GM19452 (cell line): ENCODE data around the gene MATCAP1.

Experiments used
- ATAC-seq: cut with Tn5 transposase; IDR thresholded peaks from one replicate; pipeline ENCODE4 v1.9.1; 2021; ENCODE audit not compliant: unreplicated experiment

MATCAP1 gene

DNA sequence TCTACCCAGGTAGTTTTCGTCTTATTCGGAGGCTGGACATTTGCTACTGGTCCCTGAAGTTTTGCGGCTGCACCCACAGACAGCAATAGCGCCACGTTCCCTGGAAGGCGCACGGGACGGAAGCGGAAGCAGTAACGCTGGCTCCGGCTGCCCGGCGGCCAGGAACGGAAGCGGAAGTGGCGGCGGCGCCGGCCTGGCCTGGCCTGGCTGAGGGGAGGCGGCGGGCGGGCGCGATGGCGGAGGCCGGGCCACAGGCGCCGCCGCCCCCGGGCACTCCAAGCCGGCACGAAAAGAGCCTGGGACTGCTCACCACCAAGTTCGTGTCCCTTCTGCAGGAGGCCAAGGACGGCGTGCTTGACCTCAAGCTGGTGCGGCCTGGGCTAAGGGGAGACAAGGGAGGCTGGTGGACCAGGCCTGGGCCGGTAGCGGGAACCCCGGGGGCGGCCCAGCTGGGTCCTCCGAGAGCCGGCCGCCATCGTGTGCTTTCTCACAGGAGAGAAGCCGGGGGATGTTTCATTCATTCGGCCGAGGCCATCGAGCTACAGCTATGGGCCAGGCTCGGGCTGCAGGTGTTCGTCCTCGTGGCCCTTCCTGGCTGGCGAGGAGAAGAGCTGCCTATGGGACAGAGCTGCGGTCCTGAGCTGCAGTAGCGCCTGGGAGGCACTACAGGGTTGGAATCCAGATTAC, 8.4 kb upstream of the MATCAP1 start, which contains the start of gene E2F4:
Gene E2F4 (plus strand): TSS at position 161 of the 687 bp plus-strand sequence. CDS start 73 bp downstream, at position 234.
- ATAC-seq: peak; percentile 82

DNA sequence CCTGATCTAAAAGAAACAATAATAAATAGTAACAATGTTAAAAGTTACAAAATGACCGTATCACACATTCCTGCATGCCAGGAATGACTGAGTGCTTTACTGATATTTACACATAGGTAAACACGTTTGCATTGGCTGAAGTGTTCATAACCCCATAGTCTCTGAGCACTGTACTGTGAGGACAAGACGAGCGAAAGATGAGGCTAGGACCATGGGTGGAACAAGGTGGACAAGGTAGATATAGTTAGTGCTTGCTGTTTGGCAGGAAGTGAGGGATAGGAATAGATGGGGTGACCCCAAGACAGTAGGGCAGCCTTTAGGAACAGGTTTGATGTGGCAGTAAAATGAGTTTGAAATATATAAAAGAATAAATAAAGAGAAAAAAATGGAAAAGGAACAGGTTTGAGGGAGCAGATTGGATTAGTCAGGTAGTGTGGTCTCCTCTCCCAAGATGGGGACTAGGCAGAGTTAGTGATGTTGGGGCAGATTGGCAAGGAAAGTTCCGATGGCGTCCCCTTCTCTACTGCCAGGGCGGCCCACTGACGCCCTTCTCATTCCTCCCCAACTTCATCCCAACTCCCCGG, 7.7 kb upstream of the MATCAP1 start:
- ATAC-seq: no peak

DNA sequence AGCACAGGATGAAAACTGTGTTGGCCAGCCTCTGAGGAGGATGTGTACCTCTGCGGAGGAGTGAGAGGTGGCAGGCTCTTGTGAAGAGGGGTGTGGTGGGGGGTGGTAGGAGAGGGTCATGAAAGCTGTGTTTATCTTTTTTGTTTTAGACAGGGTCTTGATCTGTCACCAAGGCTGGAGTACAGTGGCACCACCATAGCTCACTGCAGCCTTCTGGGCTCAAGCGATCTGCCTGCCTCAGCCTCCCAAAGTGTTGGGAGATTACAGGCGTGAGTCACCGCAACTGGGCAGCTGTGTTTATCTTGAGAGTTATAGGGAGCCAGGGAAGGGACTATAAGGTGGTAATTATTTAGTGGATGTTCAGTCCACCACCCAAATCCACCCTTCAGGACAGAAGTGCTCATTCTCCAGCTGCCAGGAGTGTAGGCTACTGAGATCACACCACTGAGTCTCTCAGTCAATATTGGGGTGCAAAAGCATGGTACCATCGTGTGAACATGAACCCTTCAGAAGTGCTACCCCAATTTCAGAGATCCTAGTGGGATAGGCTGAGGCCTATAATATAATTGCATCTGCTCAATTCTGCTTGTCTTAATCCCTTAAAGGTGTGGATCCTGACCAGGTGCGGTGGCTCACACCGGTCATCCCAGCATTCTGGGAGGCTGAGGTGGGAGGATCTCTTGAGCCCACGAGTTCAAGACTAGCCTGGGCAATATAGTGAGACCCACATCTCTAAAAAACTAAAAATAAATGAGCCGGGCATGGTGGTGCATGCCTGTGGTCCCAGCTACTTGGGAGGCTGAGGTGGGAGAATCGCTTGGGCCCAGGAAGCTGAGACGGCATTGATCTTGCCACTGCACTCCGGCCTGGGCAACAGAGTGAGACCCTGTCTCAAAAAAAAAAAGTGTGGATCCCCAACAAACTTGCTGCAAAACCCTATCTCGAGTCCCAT, 7.0 kb upstream of the MATCAP1 start:
- no peak for ATAC-seq

DNA sequence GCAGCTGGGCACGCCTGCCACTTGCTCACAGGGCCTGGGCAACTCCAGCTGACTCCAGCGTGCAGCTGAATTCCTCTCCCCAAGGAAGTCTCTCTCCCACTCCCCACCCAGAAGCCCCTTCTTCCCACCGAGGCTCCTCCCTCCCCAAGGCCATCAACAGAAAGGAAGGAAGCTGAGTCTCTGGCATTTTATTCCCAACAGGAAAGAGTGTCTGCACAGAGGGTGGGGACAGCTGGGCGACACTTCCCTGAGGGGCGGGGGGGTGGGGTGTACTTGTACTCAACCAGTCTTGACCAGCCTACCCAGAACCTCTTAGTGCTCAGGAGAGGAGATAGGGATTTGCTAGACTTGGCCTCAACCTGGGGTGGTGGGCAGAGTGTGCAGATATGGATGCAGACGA, 6.3 kb upstream of the MATCAP1 start, which contains the start of gene EXOC3L1:
Gene EXOC3L1 (minus strand): TSS at position 96 of the 400 bp plus-strand sequence. CDS start 460 bp downstream, outside the sequence.
- ATAC-seq: no peak

DNA sequence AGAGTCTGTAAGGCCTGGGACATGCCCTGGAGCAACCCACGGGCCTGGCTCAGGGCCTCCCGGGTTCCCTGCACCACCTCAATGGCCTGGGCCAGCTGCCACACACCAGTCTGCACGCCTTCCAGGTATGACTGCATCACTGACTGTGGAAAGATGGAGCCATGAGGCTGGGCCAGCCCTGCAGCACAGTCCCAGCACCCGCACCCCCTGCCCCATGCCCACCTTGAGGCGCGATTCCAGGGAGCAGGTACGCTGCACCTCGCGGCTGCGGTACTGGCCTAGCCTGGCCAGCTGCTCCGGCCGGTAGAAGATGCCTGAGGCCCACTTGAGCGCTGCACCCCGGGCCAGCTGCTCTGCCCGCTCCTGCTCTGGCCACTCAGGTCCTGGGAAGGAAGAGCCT, 5.0 kb upstream of the MATCAP1 start:
- ATAC-seq: no peak

DNA sequence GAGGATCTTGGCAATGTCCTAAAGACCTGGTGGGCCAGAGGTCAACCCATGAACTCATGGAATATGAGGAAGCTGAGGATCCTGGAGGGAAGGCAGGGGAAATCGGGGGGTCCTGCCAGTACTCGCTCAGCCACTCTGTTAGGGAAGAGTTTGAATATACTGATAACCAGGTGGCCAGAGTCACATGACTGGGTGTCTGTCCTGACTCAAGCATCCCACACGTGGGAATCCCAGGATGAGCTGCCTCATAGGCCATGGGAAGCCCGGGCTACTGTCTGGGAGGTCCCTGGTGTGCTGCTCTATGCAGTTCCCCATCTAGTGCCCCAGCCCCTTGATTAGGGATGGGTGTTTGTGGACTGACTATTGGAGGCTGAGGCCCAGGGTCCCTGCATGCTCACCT, 4.6 kb upstream of the MATCAP1 start:
- no peak for ATAC-seq

DNA sequence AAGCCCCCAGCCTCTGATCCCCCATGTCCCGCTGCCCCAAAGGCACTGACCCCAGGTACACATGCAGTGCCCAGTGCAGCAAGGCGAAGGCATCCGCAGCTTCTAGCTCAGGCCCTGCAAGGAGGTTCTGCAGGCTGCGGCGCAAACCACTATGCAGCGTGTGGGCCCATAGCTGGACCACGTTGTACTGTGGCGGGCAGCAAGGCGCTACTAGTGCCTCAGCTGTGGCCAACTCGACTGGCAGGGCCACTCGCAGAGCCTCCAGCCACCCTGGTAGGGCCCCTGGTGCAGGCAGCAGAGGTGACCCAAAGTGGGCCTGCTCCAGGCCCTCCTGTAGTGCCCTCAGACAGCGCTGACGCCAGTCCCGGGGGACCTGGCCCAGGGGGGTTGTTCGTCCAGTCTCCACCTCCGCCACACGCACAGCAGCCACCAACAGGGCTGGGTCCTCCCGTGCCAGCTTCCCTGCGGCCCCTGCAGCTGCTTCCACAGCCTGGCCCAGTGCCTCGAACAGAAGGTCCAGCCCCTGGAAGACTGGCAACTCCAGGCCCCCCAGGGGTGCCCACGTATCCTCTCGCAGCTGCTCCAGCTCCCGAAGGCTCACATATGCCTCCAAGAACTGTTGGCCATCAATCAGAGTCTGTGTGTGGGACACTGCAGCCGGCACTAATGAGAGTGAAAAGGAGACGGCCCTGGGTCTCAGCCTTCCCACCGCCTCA, 3.6 kb upstream of the MATCAP1 start:
- ATAC-seq: no peak

DNA sequence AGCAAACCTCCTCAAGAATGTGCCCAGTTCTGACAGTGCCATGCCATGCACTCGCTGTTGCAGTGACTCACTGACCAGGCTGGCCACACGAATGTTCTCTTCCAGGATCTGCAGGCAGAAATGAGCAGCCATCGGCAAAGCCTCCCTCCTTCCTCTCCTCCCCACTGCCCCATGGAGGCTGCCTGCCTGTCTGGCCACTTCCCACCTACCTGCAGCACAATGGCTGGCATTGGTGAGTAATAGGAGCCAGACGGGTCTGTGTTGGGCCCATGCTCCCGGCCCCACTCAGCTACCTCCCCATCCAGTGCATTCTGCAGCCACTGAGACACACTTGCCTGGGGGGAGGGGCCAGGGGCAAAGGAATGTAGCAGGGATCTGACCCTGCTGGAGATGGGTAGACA, 2.8 kb upstream of the MATCAP1 start:
- ATAC-seq: no peak

DNA sequence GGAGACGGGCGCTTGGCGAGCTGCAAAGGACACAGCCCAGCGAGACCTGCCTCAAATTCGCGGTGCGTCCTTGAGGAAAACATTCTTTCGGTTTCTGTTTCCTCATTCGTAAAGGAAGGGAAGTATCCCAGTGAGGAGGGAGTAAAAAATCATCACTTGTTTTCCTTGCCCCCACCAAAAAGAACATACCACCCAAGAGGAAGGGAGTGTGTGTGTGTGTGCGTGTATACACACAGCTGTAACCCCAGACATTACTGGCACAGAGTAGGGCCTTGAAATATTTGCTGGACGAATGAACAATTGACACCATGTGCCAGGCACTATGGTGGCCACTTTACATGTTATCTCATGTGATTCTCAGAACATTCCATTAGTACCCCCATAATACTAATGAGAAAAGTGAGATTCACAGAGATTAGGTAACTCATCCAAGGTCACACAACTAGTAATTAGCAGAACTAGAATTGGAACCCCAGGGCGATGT, 1.9 kb upstream of the MATCAP1 start:
- ATAC-seq: no peak

DNA sequence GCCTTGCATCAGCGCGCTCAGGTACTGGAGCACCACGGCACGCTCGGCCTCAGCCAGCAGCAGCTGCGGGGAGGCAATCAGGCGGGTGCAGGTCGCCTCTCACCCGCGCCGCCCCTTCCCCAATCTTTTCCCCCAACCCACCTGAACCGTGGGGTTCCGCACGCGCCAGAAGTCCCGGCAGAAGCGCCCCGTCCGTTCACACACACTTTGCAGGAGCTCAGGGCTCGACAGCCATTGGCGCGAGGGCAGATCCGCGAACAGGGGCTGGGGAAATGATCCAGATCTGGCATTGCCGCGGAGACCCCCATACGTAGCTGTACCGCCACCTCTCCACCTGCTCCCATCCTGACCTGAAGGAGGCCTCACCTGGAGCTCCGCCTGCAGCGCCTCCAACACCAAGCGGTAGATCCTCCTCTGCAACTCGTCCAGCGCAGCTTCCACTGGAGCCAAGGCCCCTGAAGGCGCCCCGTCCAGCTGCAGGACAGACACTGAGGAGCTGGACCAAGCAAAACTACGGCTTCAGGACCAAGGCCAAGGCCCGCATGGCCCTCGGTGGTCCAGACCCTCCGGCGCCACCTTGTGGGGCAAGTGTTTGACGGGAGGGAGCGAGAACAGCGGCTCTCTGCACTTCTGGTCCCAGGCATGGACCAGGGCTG, 1.4 kb upstream of the MATCAP1 start:
- no peak for ATAC-seq

DNA sequence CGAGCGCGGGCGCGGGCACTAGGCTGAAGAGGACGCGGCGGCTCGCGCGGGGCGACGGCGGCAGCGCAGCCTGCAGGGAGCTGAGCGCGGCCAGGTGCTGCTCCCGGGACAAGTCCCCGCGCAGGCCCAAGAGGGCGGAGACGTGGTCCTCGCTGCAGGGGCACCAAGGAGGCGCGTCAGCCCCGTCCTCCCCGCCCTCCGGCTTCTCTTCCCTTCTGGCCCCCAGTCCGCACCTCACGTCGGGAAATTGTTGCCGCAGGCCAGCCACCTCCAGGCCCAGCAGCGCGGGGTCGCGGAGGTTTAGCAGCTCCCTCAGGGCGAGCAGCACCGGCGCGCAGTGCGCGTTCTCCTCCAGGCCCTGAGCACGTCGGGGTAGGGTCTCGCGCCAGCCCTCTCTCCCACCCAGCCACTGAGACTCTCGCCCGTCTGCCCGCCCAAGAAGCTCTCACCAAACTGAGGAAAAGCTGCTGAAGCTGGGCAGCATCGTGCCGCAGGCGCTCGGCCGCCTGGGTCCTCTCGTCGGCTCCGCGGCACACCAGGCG, 761 bp upstream of the MATCAP1 start:
- peak; percentile 10 for ATAC-seq

DNA sequence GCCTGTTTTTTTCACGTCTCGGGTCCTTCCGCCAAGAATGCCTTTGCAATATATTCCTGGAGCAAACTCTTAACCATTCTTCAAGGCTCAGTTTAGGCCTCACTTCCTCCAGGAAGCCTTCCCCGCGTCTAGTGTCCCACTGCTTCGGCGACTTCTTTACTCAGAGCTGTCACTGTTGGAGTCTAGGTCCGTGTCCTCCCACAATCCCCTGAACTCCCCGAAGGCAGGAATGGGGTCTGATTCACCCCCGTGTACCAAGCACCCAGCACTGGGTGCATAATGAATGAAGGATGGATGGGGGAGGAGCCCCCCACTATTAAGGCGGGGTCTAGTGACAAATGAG, 508 bp downstream of the MATCAP1 start:
- ATAC-seq: no peak

DNA sequence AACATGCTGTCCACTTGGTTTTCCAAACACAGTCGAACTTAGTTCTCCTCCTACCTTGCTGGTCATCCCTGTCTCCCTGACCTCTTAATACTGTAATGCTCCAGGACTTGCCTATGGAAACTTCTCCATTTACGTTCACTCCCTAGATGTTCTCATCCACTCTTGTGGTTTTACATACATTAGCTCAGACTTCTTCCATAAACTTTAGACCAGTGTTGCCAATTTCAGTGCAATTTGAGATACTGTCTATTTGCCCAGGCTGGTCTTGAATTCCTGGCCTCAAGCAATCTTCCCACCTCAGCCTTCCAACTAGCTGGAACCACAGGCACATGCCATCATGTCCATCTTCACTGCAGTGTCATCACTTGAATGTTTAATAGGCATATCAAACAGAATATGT, 1.5 kb downstream of the MATCAP1 start:
- no peak for ATAC-seq

DNA sequence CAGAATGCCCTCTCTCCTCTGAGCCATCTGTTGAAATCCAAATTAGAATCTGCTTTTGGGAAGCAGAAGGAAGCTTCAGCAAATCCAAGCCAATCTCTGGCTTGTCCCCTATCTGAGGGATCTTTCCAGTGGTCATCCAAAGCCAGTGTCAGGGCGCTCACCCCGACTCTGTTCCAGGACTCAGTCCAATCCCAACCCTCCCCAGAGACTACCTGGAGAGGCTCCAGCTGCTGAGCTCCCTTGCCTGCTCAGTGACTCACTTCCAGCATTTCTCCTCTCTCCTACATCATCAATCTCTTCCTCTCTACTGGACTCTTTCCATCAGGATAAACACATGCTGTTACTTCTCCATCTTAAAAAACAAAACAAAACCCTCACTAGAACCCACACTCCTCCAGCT, 2.4 kb downstream of the MATCAP1 start:
- ATAC-seq: no peak

DNA sequence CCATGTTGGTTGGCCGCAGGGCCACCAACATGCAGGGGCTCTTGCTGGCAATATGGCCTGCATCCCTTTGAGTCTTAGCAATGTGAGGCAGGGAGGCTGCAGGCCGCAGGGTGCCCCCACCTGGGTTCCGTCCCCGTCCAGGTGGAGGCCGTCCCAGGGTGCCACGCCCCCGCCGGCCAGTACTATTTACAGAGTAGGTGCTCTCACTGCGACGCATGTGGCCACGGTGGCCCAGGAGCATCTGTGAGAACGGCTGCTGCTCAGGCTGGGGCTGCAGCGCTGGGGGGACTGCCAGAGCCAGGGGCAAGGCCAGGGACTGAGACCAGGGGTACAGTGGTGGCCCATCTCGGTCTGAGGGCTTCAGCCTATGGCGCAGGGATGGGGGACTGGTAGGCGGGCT, 3.6 kb downstream of the MATCAP1 start:
- ATAC-seq: no peak

DNA sequence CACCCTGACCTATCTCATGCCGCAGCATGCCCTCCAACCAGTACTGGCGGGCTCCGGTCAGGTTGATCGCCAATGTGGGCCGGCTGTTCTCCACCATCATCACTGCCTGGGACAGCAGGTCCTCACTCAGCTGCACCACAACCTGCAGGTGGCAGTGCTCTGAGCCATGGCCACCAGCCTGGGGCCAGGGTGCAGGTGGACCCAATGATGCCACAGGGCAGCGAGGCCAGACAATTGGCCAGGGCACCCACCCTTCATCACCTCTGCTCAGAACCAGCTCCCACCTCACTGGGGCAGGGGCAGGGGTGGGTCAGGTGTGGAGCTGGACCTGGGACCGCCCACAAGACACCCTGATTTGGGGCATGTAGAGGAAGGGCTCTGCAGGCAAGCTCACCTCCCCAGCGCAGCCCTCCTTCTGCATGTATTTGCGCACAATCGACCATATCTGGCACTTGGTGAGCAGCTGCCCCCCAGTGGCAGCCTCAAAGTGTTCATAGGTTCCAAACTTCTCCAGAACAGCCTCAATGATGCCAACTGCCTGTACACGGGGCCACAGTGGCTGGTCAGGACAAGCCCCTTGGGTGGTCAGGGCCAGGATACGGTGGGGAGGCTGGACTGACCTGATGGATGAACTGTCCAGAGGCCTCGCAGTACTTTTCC, 4.2 kb downstream of the MATCAP1 start:
- ATAC-seq: no peak

DNA sequence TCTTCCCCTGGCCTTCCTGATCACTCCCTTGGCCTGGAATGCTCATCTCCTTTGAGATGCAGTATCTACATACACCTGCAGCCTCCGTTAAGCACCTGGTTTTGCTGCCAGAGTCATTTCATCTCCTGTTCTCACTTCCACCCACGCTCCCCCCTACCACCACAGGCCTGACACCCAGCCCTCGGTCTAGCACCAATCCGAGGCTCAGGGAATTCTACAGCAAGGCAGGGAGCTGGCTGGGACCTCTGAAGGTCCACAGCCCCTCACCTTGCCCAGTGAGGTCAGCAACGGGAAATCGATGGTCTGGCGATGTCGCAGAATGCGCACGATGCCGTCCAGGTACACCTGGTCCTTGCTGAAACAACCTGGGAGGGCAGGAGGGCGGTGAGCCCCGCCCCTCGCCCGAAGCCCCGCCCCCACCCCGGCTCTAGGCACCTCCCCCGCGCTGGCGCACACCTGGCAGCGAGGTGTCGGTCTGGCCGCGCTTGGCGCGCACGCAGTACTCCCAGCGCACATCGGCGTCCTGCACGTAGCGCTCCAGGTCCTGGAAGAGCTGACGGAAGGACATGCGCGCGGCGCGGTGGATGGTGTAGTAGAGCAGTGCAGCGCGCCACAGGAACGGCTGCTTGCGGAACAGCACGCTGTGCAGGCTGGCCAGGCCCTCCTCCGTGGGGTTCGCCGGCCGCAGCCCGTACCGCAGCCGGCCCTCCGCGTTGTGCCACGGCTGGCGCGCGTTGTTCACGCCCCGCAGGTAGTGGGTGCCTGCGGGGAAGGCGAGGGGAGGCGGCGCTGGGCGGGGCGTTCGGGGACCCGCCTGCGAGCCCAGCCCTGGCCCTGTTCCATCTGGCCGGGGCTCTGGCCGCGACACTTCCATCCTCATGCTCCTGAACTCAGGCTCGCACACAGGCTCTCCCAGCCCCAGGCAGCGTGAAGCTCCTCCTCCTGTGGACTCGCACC, 5.7 kb downstream of the MATCAP1 start:
- ATAC-seq: no peak

DNA sequence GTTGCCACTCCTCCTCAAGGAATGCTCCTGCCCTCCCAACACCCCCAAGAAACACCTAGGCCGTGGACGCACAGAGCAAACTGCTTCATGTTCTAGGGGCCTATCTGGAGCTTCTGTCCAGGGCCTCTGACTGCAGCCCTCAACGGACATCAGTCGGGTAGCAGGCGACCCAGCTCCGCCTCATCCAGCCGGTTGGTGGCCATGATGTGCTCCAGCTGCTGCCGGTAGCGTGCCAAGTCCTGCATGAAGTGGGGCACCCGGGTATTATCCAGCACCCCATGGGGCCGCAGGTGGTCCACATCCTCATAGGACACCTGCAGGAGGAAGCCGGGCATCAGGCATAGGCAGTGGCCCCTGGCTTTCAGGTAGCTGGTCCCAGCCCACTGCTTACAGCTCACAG, 7.1 kb downstream of the MATCAP1 start:
- ATAC-seq: no peak
